ENCODE measurements around the gene KIAA1586.
"Not testable (repeated sequence)": the region's sequence is repeated elsewhere in the genome, so short reads cannot be mapped to it uniquely, and the experiment has no call there.

DNA sequence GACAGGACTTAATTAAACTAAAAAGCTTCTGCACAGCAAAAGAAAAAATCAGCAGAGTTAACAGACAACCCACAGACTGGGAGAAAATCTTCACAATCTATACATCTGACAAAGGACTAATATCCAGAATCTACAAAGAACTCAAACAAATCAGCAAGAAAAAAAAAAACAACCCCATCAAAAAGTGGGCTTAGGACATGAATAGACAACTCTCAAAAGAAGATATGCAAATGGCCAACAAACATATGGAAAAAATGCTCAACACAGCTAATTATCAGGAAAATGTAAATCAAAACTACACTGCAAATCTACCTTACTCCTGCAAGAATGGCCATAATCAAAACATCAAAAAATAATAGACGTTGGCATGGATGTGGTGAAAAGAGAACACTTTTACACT lies 2.4 kb upstream of the KIAA1586 start:
- TF ChIP-seq, protein P1, sequence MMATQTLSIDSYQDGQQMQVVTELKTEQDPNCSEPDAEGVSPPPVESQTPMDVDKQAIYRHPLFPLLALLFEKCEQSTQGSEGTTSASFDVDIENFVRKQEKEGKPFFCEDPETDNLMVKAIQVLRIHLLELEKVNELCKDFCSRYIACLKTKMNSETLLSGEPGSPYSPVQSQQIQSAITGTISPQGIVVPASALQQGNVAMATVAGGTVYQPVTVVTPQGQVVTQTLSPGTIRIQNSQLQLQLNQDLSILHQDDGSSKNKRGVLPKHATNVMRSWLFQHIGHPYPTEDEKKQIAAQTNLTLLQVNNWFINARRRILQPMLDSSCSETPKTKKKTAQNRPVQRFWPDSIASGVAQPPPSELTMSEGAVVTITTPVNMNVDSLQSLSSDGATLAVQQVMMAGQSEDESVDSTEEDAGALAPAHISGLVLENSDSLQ (IDR thresholded peaks at IDR 0.05), result not testable (repeated sequence)
- TF ChIP-seq HDGF (IDR thresholded peaks at IDR 0.05; ENCODE audit: borderline replicate concordance); TARDBP (IDR thresholded peaks at IDR 0.05); CTBP1 (IDR thresholded peaks at IDR 0.05; ENCODE audit: borderline replicate concordance); ARNT (IDR thresholded peaks at IDR 0.05); SP1 (IDR thresholded peaks at IDR 0.05); SUZ12 (IDR thresholded peaks at IDR 0.05); ELF4 (IDR thresholded peaks at IDR 0.05): not testable (repeated sequence)
